Stimulated activated CD8-positive, alpha-beta memory T cell treated with anti-CD3 and anti-CD28 coated beads, Interleukin-12 subunit alpha, Interleukin-12 subunit beta, amount 100 ng/mL, for 4 hours (primary cell): ENCODE measurements around the gene IGFBP3.
"Not testable (repeated sequence)": the region's sequence is repeated elsewhere in the genome, so short reads cannot be mapped to it uniquely, and the experiment has no call there.

ENCODE experiments used
- DNase-seq: peaks from one replicate; pipeline ENCODE4 v3.0.0-alpha.2; 2020; ENCODE audit warnings: low read depth

Gene IGFBP3, protein sequence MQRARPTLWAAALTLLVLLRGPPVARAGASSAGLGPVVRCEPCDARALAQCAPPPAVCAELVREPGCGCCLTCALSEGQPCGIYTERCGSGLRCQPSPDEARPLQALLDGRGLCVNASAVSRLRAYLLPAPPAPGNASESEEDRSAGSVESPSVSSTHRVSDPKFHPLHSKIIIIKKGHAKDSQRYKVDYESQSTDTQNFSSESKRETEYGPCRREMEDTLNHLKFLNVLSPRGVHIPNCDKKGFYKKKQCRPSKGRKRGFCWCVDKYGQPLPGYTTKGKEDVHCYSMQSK

DNA sequence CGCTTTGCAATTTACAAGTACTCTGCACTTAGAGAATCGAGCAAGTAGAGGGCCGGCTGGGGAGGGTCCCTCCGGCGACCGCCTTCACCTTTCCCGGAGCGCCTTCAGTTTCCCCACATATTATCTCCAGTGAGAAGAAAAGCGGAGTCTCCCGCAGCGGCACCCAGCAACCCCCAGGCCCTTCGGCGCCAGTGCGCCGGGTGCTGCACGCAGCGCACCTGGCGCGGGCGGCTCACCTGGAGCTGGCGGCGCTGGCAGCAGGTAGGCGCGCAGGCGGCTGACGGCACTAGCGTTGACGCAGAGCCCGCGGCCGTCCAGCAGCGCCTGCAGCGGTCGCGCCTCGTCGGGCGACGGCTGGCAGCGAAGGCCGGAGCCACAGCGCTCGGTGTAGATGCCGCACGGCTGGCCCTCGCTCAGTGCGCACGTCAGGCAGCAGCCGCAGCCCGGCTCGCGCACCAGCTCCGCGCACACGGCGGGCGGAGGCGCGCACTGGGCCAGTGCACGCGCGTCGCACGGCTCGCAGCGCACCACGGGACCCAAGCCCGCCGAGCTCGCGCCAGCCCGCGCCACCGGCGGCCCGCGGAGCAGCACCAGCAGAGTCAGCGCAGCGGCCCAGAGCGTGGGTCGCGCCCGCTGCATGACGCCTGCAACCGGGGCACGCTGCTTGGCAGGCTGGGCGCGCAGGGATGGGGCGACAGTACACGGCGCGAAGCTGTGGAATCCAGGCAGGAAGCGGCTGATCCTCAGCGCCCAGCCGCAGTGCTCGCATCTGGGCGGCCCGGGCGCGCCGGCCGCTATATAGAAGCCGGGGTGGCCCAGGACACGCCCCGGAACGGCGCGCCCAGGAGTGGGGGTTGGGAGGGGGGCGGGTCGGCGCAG, at the start of gene IGFBP3:
TSS of gene IGFBP3 (minus strand) at position 771 of the 879 bp plus-strand sequence. CDS start at position 639, 132 bp downstream.
- DNase-seq = no peak

DNA sequence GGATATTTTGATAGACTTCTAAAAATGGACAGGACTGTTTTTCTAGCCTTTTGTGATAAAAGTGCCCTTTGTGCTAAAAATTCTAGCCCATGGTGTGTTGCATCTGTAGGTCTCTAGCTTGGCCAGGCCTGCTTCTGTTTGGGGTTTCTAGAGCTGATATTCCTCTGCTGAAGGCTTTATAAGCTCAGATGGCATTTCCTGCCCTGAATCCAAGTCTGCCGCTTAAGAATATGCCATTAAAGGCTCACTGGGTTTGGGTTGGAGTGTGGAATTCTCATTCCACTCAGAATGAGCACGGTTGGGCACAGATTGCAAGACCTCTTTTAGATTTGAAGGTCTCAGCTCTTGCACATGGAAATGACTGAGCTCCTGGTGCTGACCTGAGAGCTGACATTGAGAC, 49.4 kb upstream of the IGFBP3 start:
- DNase-seq = no peak

GRCh38 chr7:45969940-45970339, 48.9 kb upstream of the IGFBP3 start:
- no peak for DNase-seq

- DNase-seq = no peak
These were observed 47.9 kb upstream of the IGFBP3 start for GRCh38 chr7:45968856-45969541.

- DNase-seq = no peak
These were observed 47.2 kb upstream of the IGFBP3 start for GRCh38 chr7:45968312-45968711.

GRCh38 chr7:45967591-45968157, 46.6 kb upstream of the IGFBP3 start:
- no peak for DNase-seq

- no peak for DNase-seq
These were observed 41.8 kb upstream of the IGFBP3 start for GRCh38 chr7:45962861-45963260.

- no peak for DNase-seq
These were observed 36.6 kb upstream of the IGFBP3 start for GRCh38 chr7:45957721-45958120.

DNA sequence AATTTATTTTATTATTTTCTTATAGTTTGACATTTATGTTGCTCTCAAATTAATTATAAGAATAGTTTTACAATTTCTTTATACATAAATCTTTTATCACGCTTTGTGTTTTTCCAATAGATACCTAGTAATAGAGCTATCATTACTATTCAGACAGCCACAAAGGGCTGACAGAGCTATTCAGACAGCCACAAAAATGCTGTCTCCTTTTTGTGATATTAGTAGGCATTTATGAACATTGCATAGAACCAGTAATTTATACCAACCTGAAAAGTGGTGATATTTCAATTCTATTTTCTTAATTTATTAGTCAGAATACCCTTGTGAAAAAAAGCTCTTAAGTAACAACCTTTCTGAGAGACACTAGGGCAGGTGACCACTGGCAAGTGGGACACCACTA, 34.2 kb upstream of the IGFBP3 start:
- DNase-seq = no peak

- DNase-seq = not testable (repeated sequence)
These were observed 32.0 kb upstream of the IGFBP3 start for GRCh38 chr7:45953055-45953454.

DNA sequence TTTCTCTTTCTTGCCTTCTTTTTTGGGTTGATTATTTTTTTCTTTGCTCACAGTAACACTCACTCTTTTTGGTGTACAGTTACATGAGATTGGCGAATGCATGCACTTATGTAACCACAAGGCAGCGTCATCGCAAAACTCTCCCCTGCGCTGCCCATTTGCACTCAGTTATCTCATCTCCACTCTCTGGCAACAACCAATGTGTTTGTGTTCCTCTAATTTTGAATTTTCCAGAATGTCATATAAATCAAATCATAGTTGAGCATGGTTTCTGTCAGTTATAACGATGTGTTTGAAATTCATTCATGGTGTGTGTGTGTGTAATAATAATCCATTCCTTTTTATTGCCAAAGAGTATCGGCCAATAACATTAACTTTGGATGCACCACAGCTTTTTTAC, 23.0 kb upstream of the IGFBP3 start:
- DNase-seq = no peak

- no peak for DNase-seq
These were observed 19.9 kb upstream of the IGFBP3 start for GRCh38 chr7:45940939-45941338.

GRCh38 chr7:45940237-45940781, 19.2 kb upstream of the IGFBP3 start:
- DNase-seq = not testable (repeated sequence)

DNA sequence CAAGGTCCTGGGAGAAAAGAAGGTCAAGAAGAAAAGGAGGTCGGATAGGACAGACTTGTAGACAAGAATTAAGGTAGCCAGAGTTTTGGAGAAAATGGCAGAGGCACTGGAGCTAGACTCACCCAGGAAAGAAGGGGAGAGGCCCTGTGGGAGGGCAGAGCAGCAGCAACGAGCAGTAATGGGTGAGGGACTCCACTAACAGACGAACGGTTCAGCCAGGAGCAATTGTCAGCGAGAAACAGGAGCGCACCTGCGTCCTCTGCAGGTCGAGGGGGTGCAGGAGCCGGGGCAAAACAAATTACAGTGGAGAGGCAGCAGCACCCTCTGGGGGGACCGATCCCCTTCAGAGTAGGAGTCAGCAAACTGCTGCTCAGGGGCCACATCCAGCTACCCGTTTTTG, 18.5 kb upstream of the IGFBP3 start:
- no peak for DNase-seq

- DNase-seq = no peak
These were observed 17.7 kb upstream of the IGFBP3 start for GRCh38 chr7:45938626-45939302.

- DNase-seq = no peak
These were observed 16.8 kb upstream of the IGFBP3 start for GRCh38 chr7:45937862-45938261.

DNA sequence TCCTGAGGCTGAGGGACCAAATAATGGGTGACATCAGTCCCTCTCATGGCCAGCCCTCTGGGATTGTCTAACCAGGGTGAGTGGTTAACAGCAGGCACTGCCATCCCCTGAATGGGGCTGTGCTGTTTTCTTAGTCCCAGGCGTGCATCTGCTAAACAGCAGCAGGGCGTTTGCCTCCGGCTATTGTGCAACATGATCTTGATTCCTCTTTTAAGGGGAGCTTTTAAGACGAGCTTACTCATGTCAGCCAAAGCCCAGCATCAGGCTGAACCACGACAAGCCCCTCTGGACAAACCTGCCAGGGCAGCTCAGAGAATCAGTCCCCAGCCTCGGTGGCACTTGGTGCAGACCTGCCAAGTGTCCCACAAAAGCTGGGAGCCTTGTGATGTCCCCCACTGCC, 16.2 kb upstream of the IGFBP3 start:
- DNase-seq = no peak

DNA sequence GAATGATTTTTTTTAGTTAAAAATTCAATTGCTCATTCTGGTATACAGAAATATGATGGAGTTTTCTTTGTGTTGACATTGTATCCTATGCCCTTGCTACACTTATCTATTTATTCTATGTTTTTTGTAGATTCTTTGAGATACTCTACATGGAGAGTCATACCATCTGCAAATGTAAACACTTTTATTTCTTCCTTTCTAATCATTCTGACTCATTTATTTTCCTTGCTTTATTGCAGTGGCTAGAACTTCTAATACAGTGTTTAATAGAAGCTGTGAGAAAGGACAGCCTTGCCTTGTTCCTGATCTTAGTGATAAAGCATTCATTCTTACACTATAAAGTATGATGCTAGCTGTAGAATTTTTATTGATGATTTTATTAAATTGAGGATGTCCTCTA, 9.9 kb upstream of the IGFBP3 start:
- DNase-seq = no peak

- no peak for DNase-seq
These were observed 6.6 kb upstream of the IGFBP3 start for GRCh38 chr7:45927721-45928120.

GRCh38 chr7:45924283-45924682, 3.2 kb upstream of the IGFBP3 start:
- no peak for DNase-seq

DNA sequence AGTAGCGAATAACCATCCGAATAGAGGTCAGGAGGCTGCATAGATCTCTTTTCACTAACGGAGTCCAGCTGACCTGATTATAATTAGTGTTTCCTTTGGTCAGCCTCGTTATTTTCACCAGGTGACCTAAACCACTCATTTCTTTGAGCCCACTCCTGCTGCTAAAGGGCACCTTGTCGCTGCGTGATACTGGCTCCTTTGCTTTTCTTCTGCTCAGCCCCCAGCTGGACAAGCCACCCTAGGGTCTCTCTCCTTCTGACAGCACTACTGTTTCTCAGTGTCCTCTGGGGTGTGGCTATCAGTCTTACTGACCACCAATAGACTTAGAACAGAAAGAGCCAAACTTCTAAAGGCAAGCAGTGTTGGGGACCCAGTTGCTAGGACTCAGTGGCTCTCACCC, 2.7 kb upstream of the IGFBP3 start:
- DNase-seq = no peak

- peak; percentile 14 for DNase-seq
These were observed 2.2 kb upstream of the IGFBP3 start for GRCh38 chr7:45923290-45923689.
